ENCODE data around the gene TMEM63B.
"Not testable (repeated sequence)": the region's sequence is repeated elsewhere in the genome, so short reads cannot be mapped to it uniquely, and the experiment has no call there.

TMEM63B gene

GRCh38 chr6:44193307-44193910 is 66.1 kb downstream of the TMEM63B start:
- DNase-seq (ENCODE audit: low read depth in 2 of 2): no peak

DNA sequence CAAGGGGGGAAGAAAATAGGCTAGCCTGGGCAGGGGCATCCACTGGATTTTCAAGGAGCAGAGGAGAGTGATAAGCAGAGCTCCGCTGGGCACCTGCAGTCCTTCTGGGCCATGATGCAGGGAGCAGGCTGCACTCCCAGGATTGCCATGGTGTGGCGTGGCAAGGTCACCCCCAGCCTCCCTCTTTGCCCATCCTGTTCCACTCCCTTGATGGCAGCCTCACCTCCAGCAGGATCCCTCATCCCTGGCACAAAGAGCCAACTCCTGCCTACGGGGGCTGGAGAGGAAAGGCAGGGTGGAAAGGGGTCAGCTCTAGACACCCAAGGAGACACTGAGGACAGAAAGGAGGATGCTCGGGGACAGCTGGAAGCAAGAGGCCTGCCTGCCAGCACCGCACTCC is 67.0 kb downstream of the TMEM63B start:
- DNase-seq (ENCODE audit: low read depth in 2 of 2): no peak

DNA sequence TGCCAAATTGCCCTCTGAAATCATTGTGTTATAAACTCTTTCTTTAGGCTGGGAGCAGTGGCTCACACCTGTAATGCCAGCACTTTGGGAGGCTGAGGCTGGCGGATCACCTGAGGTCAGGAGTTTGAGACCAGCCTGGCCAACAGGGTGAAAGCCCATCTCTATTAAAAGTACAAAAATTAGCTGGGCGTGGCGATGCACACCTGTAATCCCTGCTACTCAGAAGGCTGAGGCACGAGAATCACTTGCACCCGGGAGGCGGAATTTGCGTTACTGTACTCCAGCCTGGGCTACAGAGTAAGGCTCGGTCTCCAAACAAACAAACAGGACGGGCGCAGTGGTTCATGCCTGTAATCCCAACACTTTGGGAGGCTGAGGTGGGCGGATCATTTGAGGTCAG is 69.0 kb downstream of the TMEM63B start:
- DNase-seq (ENCODE audit: low read depth in 2 of 2): not testable (repeated sequence)

DNA sequence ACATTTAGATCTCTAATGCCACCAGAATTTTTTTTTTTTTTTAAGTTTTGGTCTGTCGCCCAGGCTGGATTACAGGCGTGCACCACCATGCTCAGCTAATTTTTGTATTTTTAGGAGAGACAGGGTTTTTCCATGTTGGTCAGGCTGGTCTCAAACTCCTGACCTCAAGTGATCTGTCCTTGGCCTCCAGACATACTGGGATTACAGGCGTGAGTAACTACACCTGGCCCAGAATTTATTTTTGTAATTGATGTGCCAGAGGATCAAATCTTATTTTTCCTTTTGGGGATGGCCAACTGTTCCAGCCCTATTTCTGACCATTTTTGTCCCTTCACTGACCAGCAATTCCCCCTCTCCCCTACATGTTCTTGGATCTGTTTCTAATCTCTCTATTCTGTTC is 71.3 kb downstream of the TMEM63B start:
- no peak for DNase-seq (ENCODE audit: low read depth in 2 of 2)

GRCh38 chr6:44199883-44200282 is 72.5 kb downstream of the TMEM63B start:
- no peak for DNase-seq (ENCODE audit: low read depth in 2 of 2)

GRCh38 chr6:44201200-44201599 is 73.8 kb downstream of the TMEM63B start:
- DNase-seq (ENCODE audit: low read depth in 2 of 2): no peak

- DNase-seq (ENCODE audit: low read depth in 2 of 2): no peak
These were observed 74.4 kb downstream of the TMEM63B start for GRCh38 chr6:44201638-44202303.

GRCh38 chr6:44202332-44202971 is 75.1 kb downstream of the TMEM63B start:
- DNase-seq (ENCODE audit: low read depth in 2 of 2): no peak

DNA sequence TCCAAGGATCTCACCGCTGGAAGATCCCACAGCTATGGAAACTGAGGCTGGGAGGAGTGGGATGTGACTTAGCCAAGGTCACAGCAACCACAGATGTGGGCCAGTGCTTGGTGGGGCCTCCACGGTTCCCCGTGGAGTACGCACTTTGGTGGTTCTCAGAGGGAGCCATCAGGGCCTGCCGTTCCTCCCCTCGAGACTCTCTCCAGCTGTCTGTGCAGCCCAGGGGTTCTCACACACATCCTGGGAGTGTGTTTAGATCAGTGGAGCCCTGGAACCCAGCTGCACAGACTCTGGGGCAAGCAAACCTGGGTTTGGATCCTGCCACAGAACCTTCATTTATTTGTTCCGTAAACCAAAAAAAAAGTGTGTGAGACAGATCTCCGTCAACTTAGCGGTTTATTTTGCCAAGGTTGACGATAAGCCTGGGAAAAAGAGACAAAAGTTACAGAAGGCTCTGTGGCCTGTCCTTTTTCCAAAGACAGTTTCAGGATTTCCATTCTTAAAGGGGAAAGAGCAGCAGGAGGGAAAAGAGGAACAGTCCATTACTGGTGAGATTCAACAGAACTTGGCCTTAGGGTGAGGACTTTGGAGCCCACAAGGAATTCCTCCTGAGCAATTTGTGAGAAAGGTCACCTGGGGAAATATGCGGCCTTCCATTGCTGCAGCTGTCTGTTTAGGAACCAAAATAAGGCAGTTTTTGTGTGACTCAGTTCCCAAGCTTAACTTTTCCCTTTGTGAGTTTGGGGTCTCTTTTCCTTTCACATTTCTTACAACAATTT is 75.8 kb downstream of the TMEM63B start:
- DNase-seq (ENCODE audit: low read depth in 2 of 2): no peak

- no peak for DNase-seq (ENCODE audit: low read depth in 2 of 2)
These were observed 76.6 kb downstream of the TMEM63B start for GRCh38 chr6:44203955-44204354.
